Duodenal mucosa (tissue), 2 donors: ENCODE data around the gene MEG3.

Source experiments
- H3K27ac ChIP-seq: one replicate; pipeline ENCODE4 v1.7.0; 2013; ENCODE audit warnings: low read depth, low read length
- H3K27me3 ChIP-seq, 2 donors: one replicate each; pipeline ENCODE4 v1.7.0; 2013; ENCODE audit warnings: low read length in 2 of 2, control low read depth in 1 of 2; ENCODE audit not compliant: insufficient read depth in 2 of 2, control insufficient read depth in 1 of 2
- H3K36me3 ChIP-seq, 2 donors: one replicate each; pipeline ENCODE4 v1.7.0; 2013; ENCODE audit warnings: low read length in 2 of 2, control low read depth in 1 of 2; ENCODE audit not compliant: insufficient read depth in 2 of 2, control insufficient read depth in 1 of 2
- H3K4me1 ChIP-seq, 2 donors: one replicate each; pipeline ENCODE4 v1.7.0; 2013; ENCODE audit warnings: low read length in 2 of 2, control low read depth in 1 of 2; ENCODE audit not compliant: insufficient read depth in 2 of 2, control insufficient read depth in 1 of 2
- H3K4me3 ChIP-seq, 2 donors: one replicate each; pipeline ENCODE4 v1.7.0; 2013; ENCODE audit warnings: low read length in 2 of 2, low read depth in 1 of 2
- H3K9ac ChIP-seq, 2 donors: one replicate each; pipeline ENCODE4 v1.7.0; 2013; ENCODE audit warnings: low read length in 2 of 2, low read depth in 1 of 2
- H3K9me3 ChIP-seq, 2 donors: one replicate each; pipeline ENCODE4 v1.7.0; 2013; ENCODE audit warnings: low read length in 2 of 2, control low read depth in 1 of 2; ENCODE audit not compliant: control insufficient read depth in 1 of 2

The MEG3 gene

DNA sequence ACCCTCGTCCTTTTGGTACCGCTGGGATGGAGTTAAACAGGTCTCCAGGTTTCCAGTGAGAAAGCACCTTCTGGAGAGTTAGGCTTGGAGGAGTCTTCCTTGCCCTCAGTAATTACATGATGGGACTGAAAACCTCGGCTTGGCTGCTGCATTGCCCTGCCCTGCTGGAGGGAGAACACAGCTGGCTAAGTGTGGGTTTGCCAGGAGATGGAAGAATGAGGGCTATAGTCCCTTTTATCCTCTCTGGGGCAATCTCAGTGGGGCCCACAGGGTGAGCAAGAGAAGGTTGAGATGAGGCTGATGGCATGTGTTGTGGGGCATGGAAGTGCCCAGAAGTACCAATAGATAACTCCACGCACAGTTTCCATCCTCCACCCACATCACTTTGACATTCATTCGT, 23.2 kb upstream of the MEG3 start:
- H3K9ac ChIP-seq: no peak overlapping the region
- H3K4me1 ChIP-seq: no peaks in the 10 kb centered on the region
- no peaks in the 10 kb centered on the region for H3K36me3 ChIP-seq
- H3K27ac ChIP-seq: no peak overlapping the region
- no peaks in the 10 kb centered on the region for H3K9me3 ChIP-seq
- no peaks in the 10 kb centered on the region for H3K27me3 ChIP-seq
- no peak overlapping the region for H3K4me3 ChIP-seq

DNA sequence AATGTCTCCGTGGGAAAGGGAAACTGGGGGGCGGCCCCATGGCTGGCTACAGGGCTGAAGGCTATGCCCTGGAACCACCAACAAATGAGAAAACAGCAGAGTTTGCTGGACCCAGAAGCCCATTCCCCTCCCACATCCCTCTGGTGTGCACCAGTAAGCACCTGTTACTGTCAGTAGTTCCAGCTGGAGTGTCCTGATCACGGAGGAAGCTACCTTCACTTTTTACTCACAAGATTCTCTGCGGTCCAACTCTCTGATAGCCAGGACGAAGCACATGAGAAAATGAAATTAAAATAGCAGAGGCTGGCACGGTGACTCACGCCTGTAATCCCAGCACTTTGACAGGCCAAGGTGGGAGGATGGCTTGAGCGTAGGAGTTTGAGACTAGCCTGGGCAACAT, 22.7 kb upstream of the MEG3 start:
- no peak overlapping the region for H3K27ac ChIP-seq
- no peaks in the 10 kb centered on the region for H3K36me3 ChIP-seq
- H3K9me3 ChIP-seq: no peaks in the 10 kb centered on the region
- no peaks in the 10 kb centered on the region for H3K27me3 ChIP-seq
- H3K4me3 ChIP-seq: no peak overlapping the region
- H3K4me1 ChIP-seq: no peaks in the 10 kb centered on the region
- H3K9ac ChIP-seq: no peak overlapping the region

DNA sequence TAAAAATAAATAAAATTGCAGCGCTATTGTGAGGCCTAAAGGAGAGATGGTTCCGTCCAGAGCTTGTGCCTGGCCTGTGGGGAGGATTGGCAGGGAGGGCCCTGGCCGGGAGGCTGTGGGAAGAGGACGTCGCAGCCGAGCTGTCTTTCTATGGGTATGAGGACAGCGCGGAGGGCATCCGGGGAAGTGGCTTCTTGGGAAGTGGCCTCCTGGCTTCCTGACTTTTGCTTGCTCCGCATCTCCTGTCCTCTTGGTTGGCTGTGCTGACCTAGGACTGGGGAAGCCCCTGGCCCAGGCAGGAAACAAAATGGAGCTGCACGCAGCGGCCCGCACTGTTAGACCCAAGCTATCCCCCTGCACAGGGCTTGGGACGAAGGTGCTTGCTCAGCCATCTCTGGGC, 22.2 kb upstream of the MEG3 start:
- Histone ChIP-seq H3K36me3 (no peaks in the 10 kb centered on the region), H3K27me3 (no peaks in the 10 kb centered on the region), H3K4me1 (no peaks in the 10 kb centered on the region), H3K9ac (no peak overlapping the region), H3K27ac (no peak overlapping the region), H3K9me3 (peaks cover 2 to 4% of the 10 kb centered on the region in 2 donors), H3K4me3 (no peak overlapping the region)

DNA sequence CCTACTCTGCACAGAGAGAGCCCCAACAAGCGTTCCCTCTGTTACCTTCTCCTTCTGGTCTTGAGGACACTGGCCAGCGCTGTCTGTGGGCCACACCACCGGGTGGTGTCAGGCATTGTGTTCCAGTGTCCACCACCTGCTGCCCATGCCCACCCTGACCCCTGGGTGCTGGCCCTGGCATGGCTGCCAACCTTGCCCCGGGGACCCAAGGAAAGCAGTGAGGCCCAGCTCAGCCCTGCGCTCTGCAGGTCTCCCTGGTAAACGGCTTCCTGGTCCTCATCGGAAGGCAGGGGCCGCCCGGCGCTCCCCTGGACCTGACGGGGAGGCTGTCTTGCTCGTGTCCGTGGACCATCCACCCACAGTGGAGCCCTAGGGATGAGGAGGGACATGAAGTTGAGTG, 21.8 kb upstream of the MEG3 start:
- Histone ChIP-seq H3K27ac (no peak overlapping the region), H3K9ac (no peak overlapping the region), H3K4me1 (no peaks in the 10 kb centered on the region), H3K36me3 (no peaks in the 10 kb centered on the region), H3K4me3 (no peak overlapping the region), H3K27me3 (no peaks in the 10 kb centered on the region), H3K9me3 (peaks cover 4 to 6% of the 10 kb centered on the region in 2 donors)

DNA sequence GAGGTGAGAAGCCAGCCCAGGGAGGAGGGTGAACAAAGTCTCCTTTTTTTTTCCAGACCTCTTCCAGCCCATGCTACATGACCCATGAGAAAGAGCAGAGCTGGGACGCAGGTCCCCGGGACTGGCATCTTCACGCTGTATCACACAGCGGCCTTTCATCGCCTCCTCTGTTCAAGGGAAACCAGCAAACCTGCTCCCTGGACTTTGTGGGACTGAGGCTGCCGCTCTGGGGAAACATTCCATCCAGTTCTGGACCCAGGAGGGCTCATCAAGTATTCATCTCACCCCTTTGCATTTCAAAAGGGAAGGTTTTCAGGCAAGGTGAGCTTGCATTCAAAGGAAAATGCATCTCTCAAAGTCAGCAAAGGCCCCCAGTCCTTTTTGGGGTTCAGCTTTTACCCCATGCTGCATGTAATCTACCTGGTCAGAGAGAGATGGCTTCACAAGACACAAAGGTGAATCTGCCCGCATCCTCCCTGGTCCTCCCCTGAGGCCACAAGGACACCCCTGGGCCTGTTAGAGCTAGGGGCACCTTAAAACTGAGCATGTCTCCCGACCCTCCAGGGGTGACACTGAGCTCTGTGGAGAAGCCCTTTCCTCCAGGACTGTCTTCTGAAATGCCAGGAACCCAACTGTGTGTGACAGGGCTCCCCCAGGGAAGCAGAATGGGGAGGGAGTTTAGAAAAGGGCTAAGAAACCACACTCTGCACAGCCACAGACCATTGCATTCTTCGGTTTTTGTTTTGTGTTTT, 21.2 kb upstream of the MEG3 start:
- Histone ChIP-seq H3K36me3 (no peaks in the 10 kb centered on the region), H3K4me1 (no peaks in the 10 kb centered on the region), H3K9ac (no peak overlapping the region), H3K9me3 (peaks cover 4 to 10% of the 10 kb centered on the region in 2 donors), H3K27ac (no peak overlapping the region), H3K27me3 (no peaks in the 10 kb centered on the region), H3K4me3 (no peak overlapping the region)

DNA sequence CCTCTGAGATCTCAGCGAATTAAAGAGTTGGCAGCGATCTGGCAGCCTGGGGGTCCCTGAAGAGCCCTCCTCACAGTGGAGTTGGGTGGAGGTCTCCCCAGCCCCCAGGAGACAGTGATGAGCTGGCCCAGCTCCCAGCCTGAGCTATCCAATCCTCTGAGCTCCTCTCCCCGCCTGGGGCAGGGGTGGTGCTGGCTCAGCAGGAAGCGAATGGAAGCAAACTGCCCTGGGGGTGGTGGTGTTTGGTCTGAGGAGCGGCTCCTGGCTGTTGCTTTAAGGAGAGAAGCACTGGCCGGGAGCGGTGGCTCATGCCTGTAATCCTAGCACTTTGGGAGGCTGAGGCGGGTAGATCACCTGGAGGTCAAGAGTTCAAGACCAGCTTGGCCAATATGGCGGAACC, 19.5 kb upstream of the MEG3 start:
- no peaks in the 10 kb centered on the region for H3K4me1 ChIP-seq
- peaks cover 8 to 15% of the 10 kb centered on the region in 2 donors for H3K9me3 ChIP-seq
- no peak overlapping the region for H3K27ac ChIP-seq
- no peaks in the 10 kb centered on the region for H3K27me3 ChIP-seq
- H3K36me3 ChIP-seq: no peaks in the 10 kb centered on the region
- no peak overlapping the region for H3K4me3 ChIP-seq
- H3K9ac ChIP-seq: no peak overlapping the region

DNA sequence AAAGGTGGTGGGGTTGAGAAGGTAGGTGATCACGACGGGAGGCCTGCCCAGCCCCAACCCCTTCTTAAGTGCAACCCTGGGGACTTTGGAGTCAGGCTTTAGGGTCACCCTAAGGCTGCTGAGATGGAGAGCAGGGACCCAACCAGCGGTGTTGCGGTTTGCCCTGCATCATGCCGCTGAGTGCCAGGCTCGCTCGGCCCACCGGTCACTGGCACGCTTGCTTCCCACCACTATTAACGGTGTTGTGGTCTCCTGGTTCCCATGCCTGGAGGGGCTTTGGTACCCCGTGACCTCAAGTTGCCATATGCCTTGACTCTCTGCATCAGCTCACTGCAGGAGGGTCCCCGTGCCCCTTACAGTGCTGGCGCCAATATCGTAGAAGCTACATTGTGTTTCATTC, 18.4 kb upstream of the MEG3 start:
- no peak overlapping the region for H3K9ac ChIP-seq
- H3K4me3 ChIP-seq: no peak overlapping the region
- no peaks in the 10 kb centered on the region for H3K4me1 ChIP-seq
- no peaks in the 10 kb centered on the region for H3K36me3 ChIP-seq
- H3K9me3 ChIP-seq: peaks cover 9 to 17% of the 10 kb centered on the region in 2 donors
- H3K27ac ChIP-seq: no peak overlapping the region
- H3K27me3 ChIP-seq: no peaks in the 10 kb centered on the region

DNA sequence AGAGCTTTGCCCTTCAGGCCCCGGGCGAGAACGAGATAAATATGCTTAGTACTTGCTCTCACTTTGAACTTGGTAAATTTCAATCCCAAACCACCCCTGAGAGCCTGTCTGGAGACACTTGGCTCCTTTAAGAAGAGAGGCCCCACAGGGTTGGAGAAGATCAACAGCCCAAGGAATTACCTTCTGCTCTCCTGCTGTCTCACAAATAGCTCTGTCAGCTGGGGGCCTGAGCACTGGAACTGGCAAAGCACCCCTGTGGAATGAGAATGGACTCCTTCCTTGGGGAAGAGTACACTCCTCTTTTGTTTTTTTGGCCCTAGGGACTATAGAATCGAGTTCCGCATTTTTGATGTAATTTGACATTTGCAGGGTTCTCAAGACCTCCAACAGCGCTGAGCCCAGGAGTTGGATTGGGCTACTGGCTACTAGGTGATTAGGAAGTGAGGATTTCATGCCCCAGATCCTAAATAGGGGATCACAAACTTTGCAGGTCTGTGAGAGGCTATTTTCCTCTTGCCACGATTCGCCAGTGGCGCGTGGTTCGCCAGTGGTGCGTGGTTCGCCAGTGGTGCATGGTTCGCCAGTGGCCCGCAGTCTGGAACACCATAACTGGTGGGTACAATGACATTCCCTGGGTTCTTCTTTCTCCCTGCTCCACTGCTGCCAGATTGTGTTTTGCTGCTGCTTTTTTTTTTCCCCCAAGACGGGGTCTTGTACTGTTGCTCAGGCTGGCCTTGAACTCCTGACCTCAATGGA, 17.8 kb upstream of the MEG3 start:
- no peaks in the 10 kb centered on the region for H3K27me3 ChIP-seq

DNA sequence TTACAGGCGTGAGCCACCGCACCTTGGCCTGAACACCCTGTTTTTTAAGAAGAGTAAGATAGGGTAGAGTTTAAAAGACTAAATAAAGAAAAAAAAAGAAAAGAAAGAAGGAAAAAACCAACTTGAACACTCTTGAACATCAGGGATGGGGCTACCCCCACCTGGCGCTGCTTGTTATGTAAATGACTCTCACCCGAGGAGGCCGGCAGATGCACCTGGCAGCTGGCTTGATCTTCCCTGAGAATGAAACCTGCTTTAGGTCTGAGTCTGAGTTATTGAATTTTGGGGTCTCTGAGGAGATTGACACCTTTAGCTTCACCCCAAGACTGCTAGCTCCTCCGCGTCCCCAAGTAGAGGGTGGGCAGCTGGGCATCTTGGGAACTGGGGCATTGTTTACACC, 15.5 kb upstream of the MEG3 start:
- Histone ChIP-seq H3K4me1 (no peaks in the 10 kb centered on the region), H3K4me3 (no peak overlapping the region), H3K9me3 (peaks cover 9 to 17% of the 10 kb centered on the region in 2 donors), H3K27ac (no peak overlapping the region), H3K27me3 (no peaks in the 10 kb centered on the region), H3K9ac (no peak overlapping the region), H3K36me3 (no peaks in the 10 kb centered on the region)

More for the DNA sequence above, 17.8 kb upstream of the MEG3 start:
- H3K9me3 ChIP-seq: peaks cover 9 to 17% of the 10 kb centered on the region in 2 donors
- H3K9ac ChIP-seq: no peak overlapping the region
- no peak overlapping the region for H3K27ac ChIP-seq
- no peaks in the 10 kb centered on the region for H3K36me3 ChIP-seq
- no peaks in the 10 kb centered on the region for H3K4me1 ChIP-seq
- H3K4me3 ChIP-seq: no peak overlapping the region

DNA sequence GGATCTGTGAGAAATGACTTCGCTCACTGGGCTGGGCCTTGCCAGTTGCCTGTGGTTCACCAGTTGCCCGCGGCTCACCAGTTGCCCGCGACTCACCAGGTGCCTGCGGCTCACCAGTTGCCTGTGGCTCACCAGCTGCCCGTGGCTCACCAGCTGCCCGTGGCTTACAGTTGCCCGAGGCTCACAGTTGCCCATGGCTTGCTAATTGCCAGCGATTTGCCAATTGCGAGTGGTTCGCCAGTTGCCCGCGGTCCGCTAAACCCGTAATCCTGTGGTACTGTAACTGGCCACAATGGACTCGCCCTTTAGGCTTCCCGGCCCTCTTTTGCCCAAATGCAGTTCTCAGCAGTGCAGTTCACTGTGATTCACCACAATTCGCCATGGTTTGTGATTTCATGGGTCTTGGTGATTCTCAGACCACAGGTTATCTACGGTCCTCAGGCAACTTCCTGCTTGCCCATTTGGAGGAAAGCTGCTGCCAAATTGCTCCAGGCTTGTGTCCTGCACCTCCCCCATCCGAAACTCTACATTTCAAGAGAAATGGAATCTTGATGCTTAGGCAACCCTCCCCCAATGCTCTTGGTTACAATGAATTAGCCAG, 15.0 kb upstream of the MEG3 start:
- Histone ChIP-seq H3K9ac (no peak overlapping the region), H3K27ac (no peak overlapping the region), H3K4me1 (no peaks in the 10 kb centered on the region), H3K36me3 (no peaks in the 10 kb centered on the region), H3K9me3 (peaks cover 9 to 17% of the 10 kb centered on the region in 2 donors), H3K4me3 (no peak overlapping the region), H3K27me3 (no peaks in the 10 kb centered on the region)
